HG02840 (cell line): Measurements from ENCODE around the gene KRTAP4-4.

Experiments used
- ATAC-seq: cut with Tn5 transposase; IDR thresholded peaks from one replicate; pipeline ENCODE4 v1.9.1; 2021; ENCODE audit warnings: mild to moderate bottlenecking, moderate library complexity, moderate number of reproducible peaks; ENCODE audit not compliant: unreplicated experiment, low FRiP score

The KRTAP4-4 gene

GRCh38 chr17:41116297-41116696 lies 44.3 kb downstream of the KRTAP4-4 start:
- no peak for ATAC-seq

DNA sequence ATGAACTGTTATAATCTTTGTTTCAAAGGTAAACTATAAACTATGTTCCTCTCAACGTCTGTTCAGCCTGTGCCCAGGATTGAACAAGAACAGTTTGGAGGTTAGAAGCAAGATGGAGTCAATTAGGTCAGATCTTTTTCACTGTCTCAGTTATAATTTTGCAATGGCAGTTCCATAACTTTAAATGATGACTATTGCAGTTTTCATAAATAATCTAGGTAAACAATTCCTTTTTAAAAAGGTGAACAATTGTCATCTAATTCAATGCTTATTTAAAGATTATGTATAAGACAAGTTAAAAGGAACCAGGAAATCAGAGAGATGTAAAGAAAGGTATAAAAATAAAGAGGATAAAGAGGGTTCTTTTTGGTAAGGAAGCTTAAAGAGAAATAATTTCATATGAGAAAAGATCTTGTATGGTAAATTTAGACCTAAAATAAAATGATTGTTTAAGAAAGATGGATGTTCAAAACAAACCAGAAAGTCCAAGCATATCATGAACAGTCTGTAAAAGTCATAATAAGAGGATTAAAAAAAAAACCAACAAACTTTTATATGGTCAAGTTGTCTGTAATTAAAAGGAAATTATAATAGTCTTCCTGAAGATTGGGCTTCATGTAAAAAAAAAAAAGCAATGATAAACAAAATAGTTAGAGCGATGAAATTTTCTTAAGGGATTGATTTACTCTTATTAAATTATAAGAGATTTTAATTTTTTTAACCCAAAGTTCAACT lies 49.2 kb downstream of the KRTAP4-4 start:
- ATAC-seq: no peak
